H9 (cell line): ENCODE measurements around the gene KCNA2. TPM values are rescaled to one million over a fixed set of nuclear protein-coding genes. Genes with fewer than 3 reads are reported as not detected.

Source experiments
- DNase-seq: peaks from one replicate; pipeline ENCODE4 v3.0.0-alpha.2; 2017
- H2AFZ ChIP-seq: one replicate; pipeline ENCODE4 v1.6.1; 2013; ENCODE audit warnings: mild to moderate bottlenecking, low read length, control low read depth, moderate library complexity
- H2AK5ac ChIP-seq: 2 replicates; pipeline ENCODE4 v1.6.1; 2013; ENCODE audit warnings: low read length, control low read depth, mixed read lengths; ENCODE audit not compliant: insufficient read length
- H2BK120ac ChIP-seq: one replicate; pipeline ENCODE4 v1.6.1; 2013; ENCODE audit warnings: low read depth, mild to moderate bottlenecking, low read length, control low read depth, inconsistent platforms; ENCODE audit not compliant: poor library complexity, severe bottlenecking
- H2BK12ac ChIP-seq: 2 replicates; pipeline ENCODE4 v1.6.1; 2013; ENCODE audit warnings: low read length, control low read depth, mixed read lengths, low read depth; ENCODE audit not compliant: insufficient read length
- H2BK15ac ChIP-seq: 2 replicates; pipeline ENCODE4 v1.6.1; 2013; ENCODE audit warnings: low read depth, low read length, control low read depth
- H2BK20ac ChIP-seq: one replicate; pipeline ENCODE4 v1.6.1; 2013; ENCODE audit warnings: low read depth, mild to moderate bottlenecking, low read length, control low read depth, inconsistent platforms; ENCODE audit not compliant: poor library complexity, severe bottlenecking
- H2BK5ac ChIP-seq: 2 replicates; pipeline ENCODE4 v1.6.1; 2013; ENCODE audit warnings: low read length, control low read depth, mixed read lengths; ENCODE audit not compliant: insufficient read length
- H3K14ac ChIP-seq: 2 replicates; pipeline ENCODE4 v1.6.1; 2013; ENCODE audit warnings: low read length, control low read depth; ENCODE audit not compliant: insufficient read depth
- H3K18ac ChIP-seq: 2 replicates; pipeline ENCODE4 v1.6.1; 2013; ENCODE audit warnings: low read depth, mild to moderate bottlenecking, mixed read lengths, low read length, control low read depth; ENCODE audit not compliant: insufficient read length
- H3K23ac ChIP-seq: 2 replicates; pipeline ENCODE4 v1.6.1; 2013; ENCODE audit warnings: low read length, control low read depth, mixed read lengths, low read depth; ENCODE audit not compliant: insufficient read length
- H3K23me2 ChIP-seq: 2 replicates; pipeline ENCODE4 v1.6.1; 2013; ENCODE audit warnings: low read depth, mild to moderate bottlenecking, mixed read lengths, low read length, control low read depth; ENCODE audit not compliant: insufficient read length, poor library complexity, severe bottlenecking
- H3K27ac ChIP-seq: 2 replicates; pipeline ENCODE4 v1.5.1; 2013; ENCODE audit warnings: low read length, control low read depth, mixed read lengths, low read depth; ENCODE audit not compliant: insufficient read length
- H3K27me3 ChIP-seq: 2 replicates; pipeline ENCODE4 v1.6.1; 2013; ENCODE audit warnings: low read length, control low read depth, inconsistent platforms; ENCODE audit not compliant: insufficient read depth
- H3K4ac ChIP-seq: 2 replicates; pipeline ENCODE4 v1.6.1; 2013; ENCODE audit warnings: low read depth, mild to moderate bottlenecking, control low read depth, inconsistent platforms, low read length, moderate library complexity
- H3K4me1 ChIP-seq: 2 replicates; pipeline ENCODE4 v1.6.1; 2013; ENCODE audit warnings: low read length, control low read depth, inconsistent platforms; ENCODE audit not compliant: insufficient read depth
- H3K4me2 ChIP-seq: 2 replicates; pipeline ENCODE4 v1.6.1; 2013; ENCODE audit warnings: low read length, control low read depth, mixed read lengths; ENCODE audit not compliant: insufficient read length, insufficient read depth
- H3K56ac ChIP-seq: 2 replicates; pipeline ENCODE4 v1.6.1; 2013; ENCODE audit warnings: low read depth, mild to moderate bottlenecking, mixed read lengths, low read length, control low read depth; ENCODE audit not compliant: insufficient read length
- H3K79me1 ChIP-seq: 2 replicates; pipeline ENCODE4 v1.6.1; 2013; ENCODE audit warnings: low read depth, mild to moderate bottlenecking, moderate library complexity, low read length, control low read depth, inconsistent platforms; ENCODE audit not compliant: insufficient read depth, poor library complexity, severe bottlenecking
- H3K79me2 ChIP-seq: 2 replicates; pipeline ENCODE4 v1.6.1; 2013; ENCODE audit warnings: low read length, control low read depth, inconsistent platforms; ENCODE audit not compliant: insufficient read depth
- H3K9ac ChIP-seq: 2 replicates; pipeline ENCODE4 v1.6.1; 2013; ENCODE audit warnings: low read length, control low read depth, mixed read lengths; ENCODE audit not compliant: insufficient read length; ENCODE audit errors: extremely low read depth
- H3K9me3 ChIP-seq: one replicate; pipeline ENCODE4 v1.6.1; 2013; ENCODE audit warnings: low read depth, low read length, inconsistent platforms; ENCODE audit not compliant: control insufficient read depth
- H3T11ph ChIP-seq: one replicate; pipeline ENCODE4 v1.6.1; 2013; ENCODE audit warnings: mild to moderate bottlenecking, low read length, control low read depth, inconsistent platforms
- H4K20me1 ChIP-seq: one replicate; pipeline ENCODE4 v1.6.1; 2013; ENCODE audit not compliant: control insufficient read depth, insufficient read length, insufficient read depth
- H4K5ac ChIP-seq: 2 replicates; pipeline ENCODE4 v1.6.1; 2013; ENCODE audit warnings: low read depth, mild to moderate bottlenecking, mixed read lengths, low read length, control low read depth; ENCODE audit not compliant: insufficient read length
- H4K8ac ChIP-seq: replicated peaks from 2 replicates; pipeline ENCODE4 v1.6.1; 2013; ENCODE audit warnings: low read length, control low read depth, mixed read lengths, low read depth; ENCODE audit not compliant: insufficient read length
- H4K91ac ChIP-seq: 2 replicates; pipeline ENCODE4 v1.6.1; 2013; ENCODE audit warnings: low read depth, mild to moderate bottlenecking, moderate library complexity, mixed read lengths, low read length, control low read depth; ENCODE audit not compliant: insufficient read length
- H3K27ac Mint-ChIP-seq, 3 experiments: 2 replicates in 2 of 3; 3 replicates in 1 of 3; pipeline ENCODE4 v1.8.0; 2020 to 2021; ENCODE audit warnings: mixed read lengths in 3 of 3, mild to moderate bottlenecking in 1 of 3, moderate library complexity in 1 of 3
- H3K27me3 Mint-ChIP-seq: 2 replicates; pipeline ENCODE4 v1.8.0; 2021; ENCODE audit warnings: low read depth, mild to moderate bottlenecking, moderate library complexity, mixed read lengths
- H3K36me3 Mint-ChIP-seq, 3 experiments: 2 replicates in 2 of 3; 3 replicates in 1 of 3; pipeline ENCODE4 v1.8.0; 2020 to 2021; ENCODE audit warnings: low read depth in 3 of 3, mixed read lengths in 3 of 3; ENCODE audit not compliant: insufficient read depth in 1 of 3
- H3K4me1 Mint-ChIP-seq, 2 experiments: 2 replicates each; pipeline ENCODE4 v1.8.0; 2020; ENCODE audit warnings: mixed read lengths in 2 of 2
- H3K4me3 Mint-ChIP-seq, 2 experiments: 2 replicates in 1 of 2; 3 replicates in 1 of 2; pipeline ENCODE4 v1.8.0; 2020 to 2021; ENCODE audit warnings: mild to moderate bottlenecking in 2 of 2, mixed read lengths in 2 of 2, moderate library complexity in 1 of 2
- H3K9me3 Mint-ChIP-seq, 2 experiments: 2 replicates in 1 of 2; 3 replicates in 1 of 2; pipeline ENCODE4 v1.8.0; 2020; ENCODE audit warnings: mild to moderate bottlenecking in 2 of 2, mixed read lengths in 2 of 2, moderate library complexity in 1 of 2
- CTCF ChIP-seq: fragments of 200-600 bp; sonication (generic); conservative IDR thresholded peaks from 3 replicates; pipeline ENCODE4 v1.8.0; 2021; ENCODE audit warnings: antibody characterized with exemption, mild to moderate bottlenecking
- WGBS: extraction: QIAGEN DNeasy Blood & Tissue Kit; methylation state at CpG from one replicate; pipeline ENCODE4 v1.1.7; 2013; ENCODE audit warnings: missing lambda C conversion rate, low lambda C conversion rate, mixed read lengths; ENCODE audit not compliant: insufficient read length; ENCODE audit errors: extremely low coverage; 5-methylcytosine and 5-hydroxymethylcytosine counted together
- total RNA-seq: library from RNA; stranded (reverse); gene quantifications from 2 replicates; pipeline ENCODE4 v1.2.1, GENCODE V29; 2021

KCNA2 gene
- total RNA-seq, 1 experiment from 2014 or later, result 0.33 TPM

GRCh38 chr1:110618668-110619067, 12.5 kb upstream of the KCNA2 start:
- Mint-ChIP-seq H3K27ac (no peak overlapping the region), H3K36me3 (no peaks in the 10 kb centered on the region), H3K4me3 (no peak overlapping the region), H3K27me3 (peaks cover 93% of the 10 kb centered on the region), H3K9me3 (no peaks in the 10 kb centered on the region), H3K4me1 (peaks cover 11 to 15% of the 10 kb centered on the region in 2 experiments)
- no peak for TF ChIP-seq CTCF
- Histone ChIP-seq H3K9me3 (no peaks in the 10 kb centered on the region), H3K4me1 (no peaks in the 10 kb centered on the region), H2BK5ac (no peak overlapping the region), H3K23me2 (no peaks in the 10 kb centered on the region), H4K8ac (no peak overlapping the region), H2BK20ac (no peak overlapping the region), H3K18ac (no peak overlapping the region), H2AK5ac (no peak overlapping the region), H2BK15ac (no peak overlapping the region), H3K4me2 (no peak overlapping the region), H3K14ac (no peak overlapping the region), H3K27me3 (peaks cover 3% of the 10 kb centered on the region; the same call in 1 of the 2 replicates), H4K5ac (no peak overlapping the region), H3K27ac (no peak overlapping the region), H4K20me1 (no peaks in the 10 kb centered on the region), H2BK120ac (no peak overlapping the region), H3K56ac (no peak overlapping the region), H3K79me2 (no peaks in the 10 kb centered on the region), H3K79me1 (no peaks in the 10 kb centered on the region), H3K23ac (no peak overlapping the region), H2BK12ac (no peak overlapping the region), H3K4ac (no peak overlapping the region), H4K91ac (no peak overlapping the region), H3K9ac (no peak overlapping the region), H2AFZ (no peak overlapping the region), H3T11ph (no peak overlapping the region)
- WGBS, result no CpG with 5 or more reads among the region's 5 CpGs
- no peak for DNase-seq
